Renal cortical epithelial cell (primary cell): ENCODE measurements around the gene KLF2. TPM values are rescaled to one million over a fixed set of nuclear protein-coding genes. Genes with fewer than 3 reads are reported as not detected.
"Not testable (repeated sequence)": the region's sequence is repeated elsewhere in the genome, so short reads cannot be mapped to it uniquely, and the experiment has no call there.

Source experiments
- DNase-seq: peaks from one replicate; pipeline ENCODE4 v3.0.0-alpha.2; 2011; ENCODE audit warnings: low read depth
- total RNA-seq: library from RNA; depleted of rRNA; stranded (reverse); fragments of >200 nt; gene quantifications from 2 replicates; pipeline ENCODE4 v1.2.3, GENCODE V29; 2014

Gene KLF2
- 0.17 and 0.45 TPM in 2 replicates for total RNA-seq

DNA sequence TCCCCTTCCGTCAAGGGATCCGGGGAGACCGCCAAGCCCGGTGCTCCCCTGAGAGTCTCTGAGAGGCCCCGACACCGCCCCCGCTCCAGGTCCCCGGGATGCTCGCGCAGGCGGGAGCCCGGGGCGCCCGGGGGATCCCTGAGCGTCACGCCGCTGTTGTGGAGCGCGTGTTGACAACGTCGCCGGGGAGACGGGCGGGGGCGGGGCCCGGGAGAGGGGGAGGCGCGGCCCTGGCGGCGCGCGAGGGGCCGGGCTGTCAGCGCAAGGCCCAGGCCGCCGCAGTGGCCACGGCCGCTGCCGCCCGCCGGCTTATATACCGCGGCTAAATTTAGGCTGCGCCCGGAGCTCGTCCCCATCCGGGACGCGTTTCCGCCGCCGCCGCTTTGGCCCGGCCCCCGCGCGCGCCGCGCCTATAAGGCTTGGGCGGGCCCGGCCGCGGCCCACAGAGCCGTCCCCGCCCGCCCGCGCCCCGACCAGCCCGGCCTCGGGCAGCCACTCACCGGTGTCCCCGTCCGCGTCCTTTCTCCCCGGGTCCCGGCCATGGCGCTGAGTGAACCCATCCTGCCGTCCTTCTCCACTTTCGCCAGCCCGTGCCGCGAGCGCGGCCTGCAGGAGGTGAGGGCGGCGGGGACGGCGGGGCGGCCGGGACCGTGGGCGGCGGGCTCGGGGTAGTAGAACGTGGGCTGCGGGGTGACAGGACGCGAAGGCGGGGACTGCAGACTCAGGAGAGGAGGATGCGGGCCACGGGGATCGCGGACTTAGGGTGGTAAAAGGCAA lies at the start of gene KLF2:
TSS of gene KLF2 (plus strand) at position 443 of the 777 bp plus-strand sequence. CDS start at position 541, 98 bp downstream.
- peak; percentile 23 for DNase-seq

DNA sequence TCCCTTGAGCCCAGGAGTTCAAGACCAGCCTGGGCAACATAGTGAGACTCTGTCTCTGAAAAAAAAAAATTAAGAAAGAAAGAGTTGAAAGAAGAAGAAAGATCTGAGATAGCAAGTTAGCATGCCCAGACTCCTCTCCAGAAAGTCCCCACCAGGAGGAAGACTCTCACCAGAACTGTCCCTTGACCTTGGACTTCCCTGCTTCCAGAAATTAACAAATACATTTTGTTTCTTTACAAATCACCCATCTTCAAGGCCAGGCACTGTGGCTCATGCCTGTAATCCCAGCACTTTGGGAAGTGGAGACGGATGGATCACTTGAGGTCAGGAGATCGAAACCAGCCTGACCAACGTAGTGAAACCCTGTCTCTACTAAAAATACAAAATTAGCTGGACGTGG lies 44.3 kb upstream of the KLF2 start:
- DNase-seq: no peak

DNA sequence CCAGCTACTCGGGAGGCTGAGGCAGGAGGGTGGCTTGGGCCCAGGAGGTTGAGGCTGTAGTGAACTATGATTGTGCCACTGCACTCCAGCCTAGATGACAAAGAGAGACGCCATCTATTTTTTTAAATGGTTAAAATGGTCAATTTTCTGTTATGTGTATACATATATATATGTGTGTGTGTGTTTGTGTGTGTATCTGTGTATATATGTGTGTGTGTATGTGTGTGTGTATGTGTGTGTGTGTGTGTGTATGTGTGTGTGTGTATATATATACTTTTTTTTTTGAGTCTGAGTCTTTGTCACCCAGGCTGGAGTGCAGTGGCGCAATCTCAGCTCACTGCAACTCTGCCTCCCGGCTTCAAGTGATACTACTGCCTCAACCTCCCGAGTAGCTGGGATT lies 42.9 kb upstream of the KLF2 start:
- no peak for DNase-seq

DNA sequence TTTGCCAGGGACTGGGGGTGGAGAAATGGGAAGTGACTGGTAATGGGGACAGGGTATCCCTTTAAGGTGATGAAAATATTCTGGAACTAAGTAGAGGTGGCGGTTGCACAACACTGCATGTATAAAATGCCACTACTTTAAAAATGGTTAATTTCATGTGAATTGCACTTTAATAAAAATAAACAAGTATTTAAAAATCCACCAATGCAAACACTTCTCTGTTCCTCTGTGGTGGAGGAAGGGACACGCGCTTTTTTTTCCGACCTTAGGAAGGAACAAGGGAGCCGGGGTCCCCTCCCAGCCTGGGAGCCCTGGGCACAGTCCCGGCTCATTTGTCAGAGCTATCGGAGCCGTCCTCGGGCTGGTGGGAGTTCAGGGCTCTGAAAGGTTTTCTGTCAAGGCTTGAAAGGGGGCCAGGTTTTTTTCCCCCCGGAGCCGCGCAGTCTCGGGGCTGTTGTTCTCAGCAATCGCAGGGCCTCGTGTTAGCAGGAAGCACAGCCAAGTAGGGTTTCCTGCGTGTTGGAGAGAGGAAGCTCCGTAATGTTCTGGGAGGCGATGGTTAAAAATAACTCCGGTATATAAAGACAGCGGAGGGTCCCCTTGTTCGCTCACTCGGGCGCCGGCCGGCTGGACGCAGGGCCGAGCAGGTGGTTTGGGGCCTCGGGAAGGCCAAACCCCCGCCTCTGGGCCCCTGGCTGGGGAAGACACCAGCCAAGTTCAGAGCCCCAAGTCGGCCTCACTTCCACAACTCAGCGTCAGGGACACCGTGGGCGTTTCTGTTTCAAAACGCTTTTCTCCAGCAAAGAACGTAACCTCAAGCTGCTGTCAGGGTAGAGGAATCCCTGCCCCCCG lies 41.2 kb upstream of the KLF2 start:
- DNase-seq: peak; percentile 8

DNA sequence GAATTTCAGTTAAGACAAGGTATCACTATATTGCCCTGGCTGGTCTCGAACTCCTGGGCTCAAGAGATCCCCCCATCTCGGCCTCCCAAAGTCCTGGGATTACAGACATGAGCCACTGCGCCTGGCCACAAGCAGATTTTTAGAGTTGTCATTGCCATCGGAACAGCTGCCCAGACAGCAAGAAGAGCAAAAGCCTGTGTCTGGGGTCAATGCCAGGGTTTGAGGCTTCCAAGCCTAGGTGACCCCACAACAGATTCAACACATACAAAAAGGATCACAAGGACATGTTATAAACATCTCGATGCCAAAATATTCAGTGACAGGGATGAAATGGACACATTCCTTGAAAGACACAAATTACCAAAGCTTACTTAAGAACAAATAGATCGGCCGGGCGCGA lies 40.1 kb upstream of the KLF2 start:
- DNase-seq: no peak

DNA sequence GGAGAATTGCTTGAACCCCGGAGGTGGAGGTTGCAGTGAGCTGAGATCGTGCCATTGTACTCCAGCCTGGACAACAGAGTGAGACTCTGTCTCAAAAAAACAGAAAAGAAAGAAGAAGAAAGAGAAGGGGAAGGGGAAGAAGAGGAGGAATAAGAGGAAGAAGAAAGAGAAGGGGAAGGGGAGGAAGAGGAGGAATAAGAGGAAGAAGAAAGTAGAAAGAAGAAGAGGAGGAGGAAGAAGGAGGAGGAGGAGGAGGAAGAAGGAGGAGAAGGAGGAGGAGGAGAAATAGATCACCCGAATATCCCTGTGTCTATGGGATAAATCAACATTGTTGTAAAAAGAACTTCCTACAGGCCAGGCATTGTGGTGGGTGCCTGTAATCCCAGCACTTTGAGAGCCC lies 39.5 kb upstream of the KLF2 start:
- not testable (repeated sequence) for DNase-seq

DNA sequence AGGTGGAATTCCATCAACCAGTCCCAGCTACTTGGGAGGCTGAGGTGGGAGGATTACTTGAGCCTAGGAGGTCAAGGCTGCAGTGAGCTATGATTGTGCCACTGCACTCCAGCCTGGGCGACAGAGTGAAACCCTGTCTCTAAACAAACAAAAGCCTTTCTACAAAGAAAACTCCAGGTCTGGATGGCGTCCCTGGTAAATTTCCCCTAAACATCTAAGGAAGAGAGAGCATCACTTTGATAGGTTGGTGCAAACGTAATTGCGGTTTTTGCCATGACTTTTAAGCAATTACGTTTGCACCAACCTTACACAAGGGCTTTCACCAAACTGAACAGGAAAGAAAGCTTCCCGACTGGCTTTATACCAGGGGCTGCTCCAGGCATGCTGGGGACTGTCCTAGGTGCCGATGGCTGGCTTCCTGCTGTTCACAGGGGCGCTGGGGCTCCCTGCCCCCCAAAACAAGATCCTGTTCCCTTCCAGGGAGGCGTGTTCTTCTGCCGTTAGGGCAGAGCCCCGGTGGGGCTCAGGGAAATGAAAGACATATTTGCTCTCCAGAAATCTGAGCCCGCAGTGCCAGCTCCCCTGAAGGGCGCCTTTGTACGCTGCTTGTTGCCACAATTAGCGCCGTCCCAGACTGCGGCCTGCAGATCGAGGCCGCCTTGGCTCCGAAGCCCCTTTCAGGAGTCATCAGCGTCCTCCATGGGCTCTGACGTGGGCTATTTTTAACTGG lies 38.7 kb upstream of the KLF2 start:
- DNase-seq: no peak

DNA sequence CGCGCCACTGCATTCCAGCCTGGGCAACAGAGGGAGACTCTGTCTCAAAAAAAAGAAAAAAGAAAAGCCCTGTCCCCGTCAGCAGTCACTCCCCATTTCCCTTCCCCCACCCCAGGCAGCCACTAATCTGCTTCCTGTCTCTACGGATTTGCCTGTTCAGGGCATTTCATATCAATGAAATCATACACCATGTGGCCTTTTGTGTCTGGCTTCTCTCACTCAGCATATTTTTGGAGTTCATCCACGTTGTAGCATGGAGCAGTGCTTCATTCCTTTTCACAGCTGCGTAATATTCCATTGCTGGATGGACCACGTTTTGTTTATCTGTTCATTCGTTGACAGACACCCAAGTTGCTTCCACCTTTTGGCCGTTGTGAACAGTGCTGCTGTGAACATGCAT lies 36.1 kb upstream of the KLF2 start:
- DNase-seq: no peak

DNA sequence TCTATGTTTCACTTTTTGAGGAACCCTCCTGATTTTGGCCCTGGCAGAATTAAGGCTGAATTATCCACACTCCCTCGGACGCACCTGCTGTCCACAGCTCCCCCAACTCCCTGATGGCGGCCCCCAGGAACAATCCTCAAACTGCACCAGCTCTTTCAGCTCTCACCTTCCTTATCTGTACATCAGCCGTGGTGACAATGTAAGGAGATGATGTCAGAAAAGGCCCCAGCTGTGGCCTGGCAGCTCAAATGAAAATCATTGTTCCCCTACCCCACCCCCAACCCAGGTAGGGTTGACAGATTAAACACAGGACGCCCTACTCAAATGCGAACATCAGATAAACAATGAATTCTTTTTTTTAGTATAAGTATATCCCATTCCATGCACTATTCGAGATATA lies 35.0 kb upstream of the KLF2 start:
- no peak for DNase-seq

DNA sequence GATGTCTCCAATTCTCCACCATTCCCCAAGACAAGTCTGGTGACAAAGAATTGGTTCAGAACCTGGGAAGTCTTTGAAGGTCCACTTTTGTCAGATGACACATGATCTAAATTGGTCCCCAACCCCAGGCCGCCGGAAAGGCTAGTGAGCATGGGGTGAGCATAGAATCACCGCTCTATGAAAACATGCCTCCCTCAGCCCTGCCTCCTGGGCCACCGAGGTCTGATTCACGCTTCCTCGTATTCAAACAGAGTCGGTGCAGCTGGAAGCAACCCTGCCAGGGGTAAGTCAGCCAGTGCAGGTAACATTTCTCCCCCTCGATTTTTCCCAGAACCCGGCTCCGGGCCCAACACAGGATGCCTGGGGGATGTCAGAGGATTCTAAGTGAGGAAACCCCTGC lies 33.9 kb upstream of the KLF2 start:
- no peak for DNase-seq

DNA sequence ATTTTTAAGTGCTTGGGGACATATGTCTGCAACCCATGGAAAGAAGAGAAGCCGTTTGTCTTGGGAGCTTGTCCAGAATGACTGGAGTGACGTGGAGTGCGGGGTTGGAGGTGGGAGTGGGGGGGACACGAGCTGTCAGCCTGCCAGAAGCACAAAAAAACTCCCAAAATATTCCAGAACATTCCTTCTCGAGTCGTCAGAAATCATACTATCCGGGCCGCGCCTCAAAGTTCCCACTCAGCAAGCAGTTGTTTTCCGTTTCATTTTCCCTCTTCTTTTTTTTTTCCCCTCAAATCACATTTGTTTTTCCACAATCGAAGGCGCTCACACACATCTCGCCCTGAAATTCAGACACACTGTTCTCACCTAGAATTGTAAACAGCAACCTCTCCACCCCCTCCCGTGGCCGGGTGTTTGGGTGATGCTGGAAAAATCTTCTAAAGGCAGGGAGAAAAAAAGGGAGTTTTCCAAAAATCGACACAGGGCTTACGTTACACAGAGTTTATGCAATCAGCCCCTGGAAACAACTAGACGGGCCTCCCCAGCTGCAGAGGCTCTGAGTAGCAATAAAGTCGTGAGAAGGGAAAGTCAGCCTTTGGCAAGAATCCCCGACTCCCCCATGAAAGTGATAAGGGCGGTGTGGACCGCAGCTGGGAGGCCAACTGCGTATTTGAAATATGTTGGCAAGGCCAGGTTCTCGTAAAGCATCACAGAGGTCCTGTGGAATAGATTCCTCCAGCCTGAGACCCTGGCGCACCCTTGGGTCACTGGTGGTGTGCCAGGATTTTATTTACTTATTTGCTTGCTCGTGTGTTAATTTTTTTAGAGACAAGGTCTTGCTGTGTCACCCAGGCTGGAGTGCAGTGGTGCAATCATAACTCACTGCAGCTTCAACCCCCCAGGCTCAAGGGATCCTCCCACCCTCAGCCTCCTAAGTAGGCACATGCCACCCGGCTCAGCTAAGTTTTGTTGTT lies 31.2 kb upstream of the KLF2 start:
- DNase-seq: peak; percentile 54

DNA sequence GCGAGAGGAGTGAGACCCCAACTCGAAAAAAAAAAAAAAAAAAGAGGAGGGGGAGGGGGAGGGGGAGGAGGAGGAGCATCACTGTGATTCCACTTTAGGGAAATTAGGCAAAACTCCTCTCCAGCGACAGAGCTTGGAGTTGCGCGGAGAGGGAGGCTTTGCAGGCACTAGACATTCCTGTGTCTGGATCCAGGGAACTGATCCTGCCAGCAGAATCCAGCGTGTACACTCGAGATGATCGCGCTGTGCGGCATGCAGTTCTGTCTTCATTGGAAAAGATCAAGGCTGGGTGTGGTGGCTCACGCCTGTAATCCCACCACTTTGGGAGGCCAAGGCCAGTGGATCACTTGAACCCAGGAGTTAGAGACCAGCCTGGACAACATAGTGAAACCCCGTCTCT lies 29.6 kb upstream of the KLF2 start:
- no peak for DNase-seq

DNA sequence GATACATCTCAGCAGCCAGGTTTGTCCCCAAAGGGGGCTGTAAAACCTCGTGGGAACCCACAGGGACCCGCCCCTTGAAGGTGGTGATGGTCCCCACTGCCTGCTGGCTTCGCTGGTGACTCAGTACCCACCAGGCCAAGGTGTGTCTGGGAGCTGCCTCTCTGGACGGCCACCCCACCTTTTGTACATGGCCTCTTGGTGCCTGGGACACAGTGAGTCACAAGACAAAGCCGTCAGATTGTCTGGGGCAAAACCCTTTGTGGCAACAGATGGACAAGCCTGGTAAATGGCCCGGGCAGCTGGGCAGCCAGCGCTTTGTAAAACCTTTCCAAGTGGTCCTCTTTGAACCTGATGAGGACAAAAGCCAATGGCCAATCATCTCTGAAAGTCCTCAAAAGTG lies 27.9 kb upstream of the KLF2 start:
- no peak for DNase-seq

DNA sequence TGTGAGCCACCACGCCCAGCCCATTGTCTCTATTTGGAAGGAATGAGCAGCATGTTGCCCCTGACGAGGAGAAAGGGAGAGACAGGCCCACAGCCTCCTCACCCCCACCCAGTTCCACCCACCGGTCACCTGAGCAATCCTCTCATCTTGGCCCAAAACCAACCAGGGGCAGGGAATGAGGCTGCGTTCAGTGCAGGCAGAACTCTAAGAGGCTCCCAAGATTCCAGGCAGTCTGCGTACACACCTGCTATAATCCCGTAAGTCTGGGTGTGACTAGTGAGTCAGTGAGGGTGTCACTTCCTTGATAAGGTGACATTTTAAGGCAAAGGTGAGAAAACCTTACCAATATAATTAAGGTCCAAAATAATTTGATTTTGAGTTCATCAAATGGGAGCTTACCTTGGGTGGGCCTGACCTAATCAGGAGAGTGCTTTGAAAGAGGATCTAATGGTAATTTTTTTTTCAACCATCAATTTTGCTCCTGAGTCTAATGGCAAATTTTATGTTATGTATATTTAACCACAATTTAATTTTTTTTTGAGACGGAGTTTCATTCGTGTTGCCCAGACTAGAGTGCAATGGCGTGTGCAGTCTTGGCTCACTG lies 26.9 kb upstream of the KLF2 start:
- no peak for DNase-seq

DNA sequence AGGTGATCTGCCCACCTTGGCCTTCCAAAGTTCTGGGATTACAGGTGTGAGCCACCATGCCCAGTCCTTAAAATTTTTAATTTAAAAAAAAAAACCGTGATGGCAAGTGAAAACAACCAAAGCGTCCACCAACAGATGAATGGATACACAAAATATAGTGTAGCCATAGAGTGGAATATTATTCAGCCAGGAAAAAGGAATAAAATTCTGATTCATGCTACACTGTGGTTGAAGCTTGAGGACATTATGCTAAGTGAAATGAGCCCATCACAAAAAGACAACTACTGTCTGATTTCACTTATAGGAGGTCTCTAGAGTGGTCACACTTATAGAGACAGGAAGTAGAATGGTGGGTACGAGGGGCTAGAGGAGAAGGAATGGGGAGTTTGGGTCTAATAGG lies 26.3 kb upstream of the KLF2 start:
- no peak for DNase-seq

DNA sequence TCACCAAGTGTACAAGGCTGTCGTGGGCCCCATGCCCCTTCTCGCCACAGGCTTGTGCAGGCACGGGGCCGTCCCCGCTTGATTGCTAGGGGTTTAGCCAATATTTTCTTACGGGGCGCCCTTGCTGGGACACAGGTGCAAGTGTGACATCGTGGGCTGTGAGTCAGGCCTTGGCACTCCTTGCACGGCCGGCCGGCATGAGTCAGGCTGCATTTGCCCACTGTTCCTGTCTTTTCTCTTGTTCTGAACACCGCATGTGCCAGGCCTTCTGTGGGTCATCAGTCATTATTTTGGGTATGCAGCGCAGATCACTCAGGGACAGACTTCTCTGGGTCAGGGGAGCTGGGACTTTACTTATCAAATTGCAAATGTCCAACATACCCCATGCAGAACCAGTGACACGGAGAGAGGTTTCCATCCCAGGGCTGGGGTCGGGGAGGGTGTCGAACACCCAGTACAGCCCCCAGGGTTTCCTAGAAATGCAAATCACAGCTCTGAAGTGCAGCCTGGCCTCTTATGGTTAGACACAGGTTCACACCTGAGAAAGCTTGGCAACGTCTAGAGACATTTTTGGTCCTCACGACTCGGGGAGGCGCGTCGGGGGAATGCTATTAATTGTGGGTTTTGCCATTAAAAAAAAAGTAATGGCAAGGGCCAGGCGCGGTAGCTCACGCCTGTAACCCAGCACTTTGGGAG lies 22.5 kb upstream of the KLF2 start:
- peak; percentile 70 for DNase-seq

DNA sequence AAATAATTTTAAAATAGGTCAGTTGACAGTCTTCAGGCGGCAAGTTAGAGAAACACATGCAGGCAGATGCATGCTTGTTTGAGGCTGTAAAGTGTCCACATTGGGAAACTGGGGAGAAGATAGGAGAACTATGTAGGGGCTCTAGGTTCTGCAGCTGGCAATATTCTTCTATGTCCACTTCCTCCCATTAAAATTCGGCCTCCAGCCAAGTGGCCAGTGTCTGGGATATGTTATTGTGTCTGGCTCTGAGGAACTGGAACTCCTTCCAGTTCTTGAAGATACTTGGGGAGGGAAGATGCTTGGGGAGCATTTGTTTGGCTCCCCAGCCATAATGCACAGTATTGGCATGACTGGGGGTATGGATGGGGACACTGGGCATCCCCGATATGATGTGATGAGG lies 20.9 kb upstream of the KLF2 start:
- DNase-seq: no peak

DNA sequence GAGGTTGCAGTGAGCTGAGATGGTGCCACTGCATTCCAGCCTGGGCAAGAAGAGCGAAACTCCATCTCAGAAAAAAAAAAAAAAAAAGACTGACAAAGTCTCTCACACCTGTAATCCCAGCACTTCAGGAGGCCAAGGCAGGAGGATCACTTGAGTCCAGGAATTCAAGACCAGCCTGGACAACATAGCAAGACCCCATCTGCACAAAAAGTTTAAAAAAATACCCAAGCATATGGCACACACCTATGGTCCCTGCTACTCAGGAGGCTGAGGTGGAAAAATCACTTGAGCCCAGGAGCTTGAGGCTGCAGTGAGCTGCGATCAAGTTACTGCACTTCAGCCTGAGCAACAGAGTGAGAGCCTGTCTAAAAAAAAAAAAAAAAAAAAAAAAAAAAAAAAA lies 20.1 kb upstream of the KLF2 start:
- DNase-seq: not testable (repeated sequence)

DNA sequence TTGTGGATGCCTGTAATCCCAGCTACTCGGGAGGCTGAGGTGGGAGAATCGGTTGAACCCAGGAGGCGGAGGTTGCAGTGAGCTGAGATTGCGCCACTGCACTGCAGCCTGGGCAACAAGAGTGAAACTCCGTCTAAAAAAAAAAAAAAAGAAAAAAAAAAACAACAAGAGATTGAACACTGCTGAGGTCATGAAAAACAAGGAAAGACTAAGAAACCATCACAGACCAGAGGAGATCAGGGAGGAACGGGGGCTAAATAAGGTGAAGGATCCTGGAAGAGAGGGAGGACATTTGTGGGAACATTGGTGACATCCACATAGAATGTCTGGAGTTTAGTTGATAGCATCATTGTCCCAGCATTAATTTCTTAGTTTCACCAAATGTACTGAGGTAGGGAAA lies 19.6 kb upstream of the KLF2 start:
- not testable (repeated sequence) for DNase-seq

DNA sequence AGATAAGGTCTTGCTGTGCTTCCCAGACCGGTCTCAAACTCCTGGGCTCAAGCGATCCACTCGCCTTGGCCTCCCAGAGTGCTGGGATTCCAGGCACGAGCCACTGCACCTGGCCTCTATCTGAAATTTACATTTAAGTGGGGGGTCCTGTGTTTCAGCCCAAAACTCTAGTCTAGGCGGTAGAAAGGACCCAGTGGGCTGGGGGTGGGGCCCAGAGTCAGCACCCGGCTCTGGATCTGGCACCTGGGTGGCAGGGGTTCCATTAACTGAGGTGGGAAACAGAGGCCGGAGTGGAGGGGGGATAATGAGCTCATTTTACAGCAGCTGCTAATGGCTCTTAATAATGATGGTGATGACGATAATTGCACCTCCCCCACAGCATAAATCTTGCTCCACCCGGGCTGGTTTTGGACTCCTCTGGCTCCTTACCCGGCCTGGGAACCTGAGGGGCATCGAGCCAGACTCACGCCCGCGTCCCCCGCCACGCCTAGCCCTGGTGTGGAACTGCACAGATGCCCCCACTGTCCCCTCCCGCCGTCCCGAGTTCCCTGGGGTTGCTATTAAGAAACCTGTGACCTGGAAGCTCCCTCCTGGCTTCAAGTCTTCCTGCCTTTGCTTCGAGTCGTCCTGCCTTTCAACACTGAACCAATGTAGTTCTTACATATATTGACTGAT lies 17.8 kb upstream of the KLF2 start:
- DNase-seq: no peak
